ENCODE data around the gene BANP. TPM values are rescaled to one million over a fixed set of nuclear protein-coding genes. Genes with fewer than 3 reads are reported as not detected.
A peak's percentile ranks its signal among the peaks of the same experiment; 100 is the strongest.

BANP gene
- total RNA-seq, 1 experiment from 2014 or later = 34.5 TPM

- no peak for TF ChIP-seq ZNF219 (CRISPR knock-in tag; IDR thresholded peaks at IDR 0.05; ENCODE audit: borderline replicate concordance)
- TF ChIP-seq SMAD4 (CRISPR knock-in tag; IDR thresholded peaks at IDR 0.05) = no peak
- TF ChIP-seq E2F1 (CRISPR knock-in tag; IDR thresholded peaks at IDR 0.05) = no peak
- TF ChIP-seq ZNF396 (CRISPR knock-in tag; IDR thresholded peaks at IDR 0.05; ENCODE audit: borderline replicate concordance) = no peak
- TF ChIP-seq ZNF416 (CRISPR knock-in tag; IDR thresholded peaks at IDR 0.05) = no peak
These were observed 611 bp downstream of the BANP start (continued) for GRCh38 chr16:87951552-87952538.

- H3K27me3 Mint-ChIP-seq (ENCODE audit: low read depth) = no peaks in the 10 kb centered on the region
- ATAC-seq (no peak), DNase-seq (ENCODE audit: low spot score) (no peak)
- CTCF ChIA-PET = interaction anchor here (0.9 kb wide), 1 partner anchor 174 kb away, joined by 3 read pairs; no protein-coding TSS in a partner anchor
- no peak for TF ChIP-seq NFYB (CRISPR knock-in tag; conservative IDR thresholded peaks at IDR 0.05; ENCODE audit: low read depth)
- TF ChIP-seq PRDM15 (CRISPR knock-in tag; IDR thresholded peaks at IDR 0.05) = no peak
- H3K4me1 Mint-ChIP-seq = peaks cover 37% of the 10 kb centered on the region
- H3K4me3 Mint-ChIP-seq = peak overlapping the region; percentile 82
- no peaks in the 10 kb centered on the region for H3K9me3 Mint-ChIP-seq
- POLR2A ChIA-PET = no interaction called here
- peak overlapping the region; percentile 92 for H3K27ac Mint-ChIP-seq
- peaks cover 22% of the 10 kb centered on the region for H3K36me3 Mint-ChIP-seq
These were observed 1.5 kb downstream of the BANP start for GRCh38 chr16:87952751-87953150.

GRCh38 chr16:87953308-87954215 is 2.3 kb downstream of the BANP start:
- POLR2A ChIA-PET = no interaction called here
- H3K4me3 Mint-ChIP-seq = peak overlapping the region; percentile 31
- H3K27ac Mint-ChIP-seq = peak overlapping the region; percentile 82
- CTCF ChIA-PET = interaction anchor here (0.9 kb wide), 1 partner anchor 175 kb away, joined by 3 read pairs; no protein-coding TSS in a partner anchor
- no peak for DNase-seq (ENCODE audit: low spot score)
- no peak for ATAC-seq
- H3K9me3 Mint-ChIP-seq = no peaks in the 10 kb centered on the region
- H3K27me3 Mint-ChIP-seq (ENCODE audit: low read depth) = no peaks in the 10 kb centered on the region
- H3K36me3 Mint-ChIP-seq = peaks cover 22% of the 10 kb centered on the region
- peaks cover 35% of the 10 kb centered on the region for H3K4me1 Mint-ChIP-seq
- TF ChIP-seq ATF1 (CRISPR knock-in tag; IDR thresholded peaks at IDR 0.05) = no peak
- TF ChIP-seq ATF6 (CRISPR knock-in tag; IDR thresholded peaks at IDR 0.05) = no peak
- TF ChIP-seq USF2 (CRISPR knock-in tag; IDR thresholded peaks at IDR 0.05) = no peak
- no peak for TF ChIP-seq ZNF281 (CRISPR knock-in tag; IDR thresholded peaks at IDR 0.05)
- no peak for TF ChIP-seq CREM (CRISPR knock-in tag; IDR thresholded peaks at IDR 0.05)
- no peak for TF ChIP-seq ZNF138 (CRISPR knock-in tag; conservative IDR thresholded peaks at IDR 0.05)
- TF ChIP-seq ETV6 (CRISPR knock-in tag; IDR thresholded peaks at IDR 0.05) = no peak
- TF ChIP-seq GRHL2 (CRISPR knock-in tag; IDR thresholded peaks at IDR 0.05; ENCODE audit: insufficient replicate concordance, severe bottlenecking) = no peak
- TF ChIP-seq NFE2L1 (CRISPR knock-in tag; IDR thresholded peaks at IDR 0.05) = no peak
- no peak for TF ChIP-seq ZNF263 (CRISPR knock-in tag; IDR thresholded peaks at IDR 0.05; ENCODE audit: low read depth)
- no peak for TF ChIP-seq GABPB1 (CRISPR knock-in tag; IDR thresholded peaks at IDR 0.05)
- TF ChIP-seq ZNF671 (CRISPR knock-in tag; IDR thresholded peaks at IDR 0.05) = no peak

All from WTC11 (cell line).